ENCODE results near the gene WDR27.

DNA sequence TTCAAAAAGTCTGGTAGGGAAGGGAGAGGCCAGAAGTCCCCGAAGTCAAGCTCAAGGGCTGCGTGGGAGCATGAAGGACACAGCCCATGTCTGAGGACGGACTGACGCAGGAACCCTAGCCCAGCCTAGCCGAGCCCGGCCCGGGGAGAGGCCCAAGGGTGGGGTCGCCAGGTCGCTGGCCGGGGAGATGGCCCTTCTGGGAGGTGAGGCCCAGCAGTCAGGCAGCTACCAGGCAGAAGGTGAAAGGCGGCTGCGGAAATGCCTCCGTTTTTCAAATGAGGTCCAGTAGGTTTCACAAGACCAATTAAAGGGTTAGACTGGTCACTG lies 44.6 kb downstream of the WDR27 start:
- TF ChIP-seq, protein P1, sequence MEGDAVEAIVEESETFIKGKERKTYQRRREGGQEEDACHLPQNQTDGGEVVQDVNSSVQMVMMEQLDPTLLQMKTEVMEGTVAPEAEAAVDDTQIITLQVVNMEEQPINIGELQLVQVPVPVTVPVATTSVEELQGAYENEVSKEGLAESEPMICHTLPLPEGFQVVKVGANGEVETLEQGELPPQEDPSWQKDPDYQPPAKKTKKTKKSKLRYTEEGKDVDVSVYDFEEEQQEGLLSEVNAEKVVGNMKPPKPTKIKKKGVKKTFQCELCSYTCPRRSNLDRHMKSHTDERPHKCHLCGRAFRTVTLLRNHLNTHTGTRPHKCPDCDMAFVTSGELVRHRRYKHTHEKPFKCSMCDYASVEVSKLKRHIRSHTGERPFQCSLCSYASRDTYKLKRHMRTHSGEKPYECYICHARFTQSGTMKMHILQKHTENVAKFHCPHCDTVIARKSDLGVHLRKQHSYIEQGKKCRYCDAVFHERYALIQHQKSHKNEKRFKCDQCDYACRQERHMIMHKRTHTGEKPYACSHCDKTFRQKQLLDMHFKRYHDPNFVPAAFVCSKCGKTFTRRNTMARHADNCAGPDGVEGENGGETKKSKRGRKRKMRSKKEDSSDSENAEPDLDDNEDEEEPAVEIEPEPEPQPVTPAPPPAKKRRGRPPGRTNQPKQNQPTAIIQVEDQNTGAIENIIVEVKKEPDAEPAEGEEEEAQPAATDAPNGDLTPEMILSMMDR (IDR thresholded peaks at IDR 0.05; ENCODE audit: low read length), result no peak
- TF ChIP-seq EZH2 (IDR thresholded peaks at IDR 0.05; ENCODE audit: borderline replicate concordance, low read length), result no peak
